Stimulated activated CD8-positive, alpha-beta memory T cell treated with anti-CD3 and anti-CD28 coated beads, Interleukin-15, amount 100 ng/mL, for 4 hours (primary cell): ENCODE measurements around the gene KCNQ1OT1.

Experiments used
- DNase-seq, 2 donors: peaks; one replicate each; pipeline ENCODE4 v3.0.0-alpha.2; 2020; ENCODE audit warnings: low read depth in 2 of 2

The KCNQ1OT1 gene

GRCh38 chr11:2669634-2670469, 29.9 kb downstream of the KCNQ1OT1 start:
- no peak for DNase-seq

GRCh38 chr11:2668876-2669275, 30.9 kb downstream of the KCNQ1OT1 start:
- DNase-seq, result no peak

GRCh38 chr11:2667940-2668339, 31.9 kb downstream of the KCNQ1OT1 start:
- DNase-seq, result no peak

GRCh38 chr11:2666828-2667570, 32.8 kb downstream of the KCNQ1OT1 start:
- DNase-seq, result no peak

- no peak for DNase-seq
Measured at GRCh38 chr11:2666401-2666741, 33.4 kb downstream of the KCNQ1OT1 start.

- DNase-seq, result no peak
Measured at GRCh38 chr11:2665526-2666400, 34.0 kb downstream of the KCNQ1OT1 start.

GRCh38 chr11:2664791-2665525, 34.8 kb downstream of the KCNQ1OT1 start:
- DNase-seq, result no peak

- DNase-seq, result no peak
Measured at GRCh38 chr11:2664376-2664775, 35.4 kb downstream of the KCNQ1OT1 start.

GRCh38 chr11:2663915-2664314, 35.9 kb downstream of the KCNQ1OT1 start:
- DNase-seq, result no peak

- DNase-seq, result no peak
Measured at GRCh38 chr11:2663506-2663905, 36.3 kb downstream of the KCNQ1OT1 start.

GRCh38 chr11:2662430-2663299, 37.1 kb downstream of the KCNQ1OT1 start:
- no peak for DNase-seq

GRCh38 chr11:2662024-2662312, 37.8 kb downstream of the KCNQ1OT1 start:
- no peak for DNase-seq

GRCh38 chr11:2661173-2662023, 38.4 kb downstream of the KCNQ1OT1 start:
- no peak for DNase-seq

- DNase-seq, result no peak
Measured at GRCh38 chr11:2660357-2660939, 39.3 kb downstream of the KCNQ1OT1 start.

- no peak for DNase-seq
Measured at GRCh38 chr11:2657697-2658284, 42.0 kb downstream of the KCNQ1OT1 start.

GRCh38 chr11:2656859-2657258, 42.9 kb downstream of the KCNQ1OT1 start:
- DNase-seq, result no peak

GRCh38 chr11:2655834-2656622, 43.8 kb downstream of the KCNQ1OT1 start:
- no peak for DNase-seq

GRCh38 chr11:2655016-2655719, 44.6 kb downstream of the KCNQ1OT1 start:
- DNase-seq, result no peak
